ENCODE measurements around the gene NPPC. TPM values are rescaled to one million over a fixed set of nuclear protein-coding genes. Genes with fewer than 3 reads are reported as not detected.

Gene NPPC
- total RNA-seq, 1 donor from 2014 or later = 18.5 TPM

DNA sequence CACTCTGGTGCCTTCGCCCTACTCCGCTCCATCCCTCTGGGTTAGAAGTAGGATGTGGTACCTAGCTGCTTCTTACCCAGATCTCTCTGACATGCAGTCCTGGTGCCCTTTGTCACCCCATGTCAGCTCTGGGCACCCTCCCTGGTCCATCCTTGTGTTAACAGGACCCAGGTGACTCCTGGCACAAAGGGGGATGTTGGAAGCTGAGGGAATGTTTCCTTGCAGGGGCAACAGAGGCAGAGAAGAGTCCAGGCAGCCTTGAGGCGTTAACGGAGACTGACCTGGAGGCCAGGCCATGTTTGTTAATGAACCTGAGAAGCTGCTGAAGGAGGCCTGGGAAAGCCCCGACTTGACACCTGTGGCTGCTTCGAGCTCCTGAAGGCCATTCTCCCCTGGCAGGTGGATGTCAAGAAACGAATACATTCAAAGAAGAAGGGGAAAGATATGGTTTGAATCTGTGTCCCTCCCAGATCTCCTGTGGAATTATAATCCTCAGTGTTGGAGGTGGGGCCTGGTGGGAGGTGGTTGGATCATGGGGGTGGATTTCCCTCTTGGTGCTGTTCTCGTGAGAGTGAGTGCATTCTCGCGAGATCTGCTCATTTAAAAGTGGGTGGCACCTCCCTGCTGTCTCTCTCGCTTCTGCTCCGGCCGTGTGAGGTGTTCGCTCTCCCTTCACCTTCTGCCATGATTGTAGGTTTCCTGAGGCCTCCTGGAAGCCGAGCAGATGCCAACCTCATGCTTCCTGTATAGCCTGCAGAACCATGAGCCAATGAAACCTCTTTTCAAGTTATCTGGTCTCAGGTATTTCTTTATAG, 31.4 kb downstream of the NPPC start:
- H3K9me3 Mint-ChIP-seq (ENCODE audit: unreplicated experiment) = no peaks in the 10 kb centered on the region
- H3K27me3 Mint-ChIP-seq (ENCODE audit: unreplicated experiment) = peaks cover 4% of the 10 kb centered on the region
- TF ChIP-seq CTCF (IDR thresholded peaks at IDR 0.05; ENCODE audit: partially characterized antibody, unreplicated experiment) = no peak
- H3K4me3 Mint-ChIP-seq (ENCODE audit: unreplicated experiment) = no peak overlapping the region
- no peak overlapping the region for H3K27ac Mint-ChIP-seq (ENCODE audit: unreplicated experiment)
- no peaks in the 10 kb centered on the region for H3K4me1 Mint-ChIP-seq (ENCODE audit: low read depth, unreplicated experiment)
- DNase-seq = no peak
- H3K36me3 Mint-ChIP-seq (ENCODE audit: unreplicated experiment) = no peaks in the 10 kb centered on the region

DNA sequence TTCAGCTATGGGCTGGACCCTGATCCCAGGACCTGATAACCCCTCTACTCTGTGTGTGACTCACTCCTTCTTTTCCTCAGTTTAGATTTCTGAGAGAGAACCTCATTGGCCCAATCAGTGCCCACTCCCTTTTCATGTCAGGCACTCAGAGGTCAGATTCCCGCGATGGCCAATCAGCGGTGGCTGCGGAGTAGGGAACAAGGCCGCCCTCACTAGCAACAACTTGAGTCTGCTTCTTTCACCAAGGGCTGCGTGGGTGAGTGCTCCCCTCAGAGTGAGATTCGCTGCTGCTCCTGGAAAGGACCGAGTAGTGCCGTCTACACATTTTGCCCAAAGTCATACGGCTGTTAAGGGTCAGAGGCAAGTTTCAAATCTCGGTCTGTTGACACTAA, 34.7 kb downstream of the NPPC start:
- Mint-ChIP-seq H3K36me3 (ENCODE audit: unreplicated experiment) (peaks cover 3% of the 10 kb centered on the region), H3K4me1 (ENCODE audit: low read depth, unreplicated experiment) (no peaks in the 10 kb centered on the region), H3K27ac (ENCODE audit: unreplicated experiment) (no peak overlapping the region), H3K9me3 (ENCODE audit: unreplicated experiment) (peaks cover 2% of the 10 kb centered on the region), H3K27me3 (ENCODE audit: unreplicated experiment) (peaks cover 4% of the 10 kb centered on the region), H3K4me3 (ENCODE audit: unreplicated experiment) (no peak overlapping the region)
- no peak for DNase-seq
- TF ChIP-seq CTCF (IDR thresholded peaks at IDR 0.05; ENCODE audit: partially characterized antibody, unreplicated experiment) = no peak

- Mint-ChIP-seq H3K27ac (ENCODE audit: unreplicated experiment) (no peak overlapping the region), H3K4me1 (ENCODE audit: low read depth, unreplicated experiment) (no peaks in the 10 kb centered on the region), H3K27me3 (ENCODE audit: unreplicated experiment) (peaks cover 6% of the 10 kb centered on the region), H3K36me3 (ENCODE audit: unreplicated experiment) (peaks cover 3% of the 10 kb centered on the region), H3K4me3 (ENCODE audit: unreplicated experiment) (no peak overlapping the region), H3K9me3 (ENCODE audit: unreplicated experiment) (peaks cover 2% of the 10 kb centered on the region)
- TF ChIP-seq CTCF (IDR thresholded peaks at IDR 0.05; ENCODE audit: partially characterized antibody, unreplicated experiment) = no peak
- no peak for DNase-seq
Measured at GRCh38 chr2:231890896-231891513, 35.2 kb downstream of the NPPC start.

- peaks cover 2% of the 10 kb centered on the region for H3K9me3 Mint-ChIP-seq (ENCODE audit: unreplicated experiment)
- H3K27ac Mint-ChIP-seq (ENCODE audit: unreplicated experiment) = no peak overlapping the region
- H3K4me1 Mint-ChIP-seq (ENCODE audit: low read depth, unreplicated experiment) = no peaks in the 10 kb centered on the region
- no peak for DNase-seq
- H3K4me3 Mint-ChIP-seq (ENCODE audit: unreplicated experiment) = no peak overlapping the region
- H3K36me3 Mint-ChIP-seq (ENCODE audit: unreplicated experiment) = peaks cover 3% of the 10 kb centered on the region
- peaks cover 9% of the 10 kb centered on the region for H3K27me3 Mint-ChIP-seq (ENCODE audit: unreplicated experiment)
- no peak for TF ChIP-seq CTCF (IDR thresholded peaks at IDR 0.05; ENCODE audit: partially characterized antibody, unreplicated experiment)
Measured at GRCh38 chr2:231887756-231888155, 38.4 kb downstream of the NPPC start.

- no peak for DNase-seq
- Mint-ChIP-seq H3K4me3 (ENCODE audit: unreplicated experiment) (no peak overlapping the region), H3K36me3 (ENCODE audit: unreplicated experiment) (peaks cover 3% of the 10 kb centered on the region), H3K4me1 (ENCODE audit: low read depth, unreplicated experiment) (no peaks in the 10 kb centered on the region), H3K27me3 (ENCODE audit: unreplicated experiment) (peaks cover 9% of the 10 kb centered on the region), H3K9me3 (ENCODE audit: unreplicated experiment) (peaks cover 2% of the 10 kb centered on the region), H3K27ac (ENCODE audit: unreplicated experiment) (no peak overlapping the region)
- no peak for TF ChIP-seq CTCF (IDR thresholded peaks at IDR 0.05; ENCODE audit: partially characterized antibody, unreplicated experiment)
Measured at GRCh38 chr2:231886071-231886681, 40.0 kb downstream of the NPPC start.

Data from glutamatergic neuron (in vitro differentiated cells).